Activated B cell treated with CpG ODN at 0.5 μM for 24 hours (primary cell): ENCODE measurements around the gene PRSS21. TPM values are rescaled to one million over a fixed set of nuclear protein-coding genes. Genes with fewer than 3 reads are reported as not detected.

Experiments used
- ATAC-seq: fragments of 200-7000 bp; cut with Tn5 transposase; one replicate; pipeline ENCODE4 v1.10.0; 2021; ENCODE audit warnings: low read depth, mild to moderate bottlenecking, moderate library complexity
- CTCF ChIA-PET: fragments of 350-600 bp; sonication (Branson Sonifier 250); formaldehyde crosslinking; loops from one replicate; lab custom pipeline; 2021; ENCODE audit warnings: antibody characterized with exemption; lab: Charles Lee
- POLR2A ChIA-PET: fragments of 350-600 bp; sonication (Branson Sonifier 250); formaldehyde crosslinking; loops from one replicate; lab custom pipeline; 2021; ENCODE audit warnings: antibody characterized with exemption; lab: Charles Lee
- DNase-seq: peaks from one replicate; pipeline ENCODE4 v3.0.0; 2022
- H3K27ac Mint-ChIP-seq: one replicate; pipeline ENCODE4 v1.8.0; 2020; ENCODE audit warnings: mixed read lengths
- H3K27me3 Mint-ChIP-seq: one replicate; pipeline ENCODE4 v1.8.0; 2021; ENCODE audit warnings: mixed read lengths
- H3K36me3 Mint-ChIP-seq: one replicate; pipeline ENCODE4 v1.8.0; 2021; ENCODE audit warnings: low read depth, mixed read lengths
- H3K4me1 Mint-ChIP-seq: one replicate; pipeline ENCODE4 v1.8.0; 2021; ENCODE audit warnings: mixed read lengths
- H3K4me3 Mint-ChIP-seq: one replicate; pipeline ENCODE4 v1.8.0; 2020; ENCODE audit warnings: mild to moderate bottlenecking, mixed read lengths
- H3K9me3 Mint-ChIP-seq: one replicate; pipeline ENCODE4 v1.8.0; 2020; ENCODE audit warnings: mixed read lengths
- CTCF ChIP-seq: fragments of 200-600 bp; IDR thresholded peaks from one replicate; pipeline ENCODE4 v1.8.0; 2022; ENCODE audit warnings: antibody characterized with exemption, mild to moderate bottlenecking
- intact Hi-C: fragments of 100-400 bp; cut with micrococcal nuclease; formaldehyde crosslinking; loops from one replicate; pipeline ENCODE4 v1.15.1; 2024
- total RNA-seq: library from RNA; stranded (reverse); gene quantifications from 2 replicates; pipeline ENCODE4 v1.2.3, GENCODE V29; 2022

The PRSS21 gene
- total RNA-seq, 1 donor from 2014 or later: 2.4 TPM

GRCh38 chr16:2791174-2791573, 25.9 kb upstream of the PRSS21 start:
- POLR2A ChIA-PET: no interaction called here
- no peaks in the 10 kb centered on the region for H3K9me3 Mint-ChIP-seq
- no peak overlapping the region for H3K27ac Mint-ChIP-seq
- peaks cover 52% of the 10 kb centered on the region for H3K27me3 Mint-ChIP-seq
- ATAC-seq: no peak
- H3K4me1 Mint-ChIP-seq: peaks cover 1% of the 10 kb centered on the region
- no peak overlapping the region for H3K4me3 Mint-ChIP-seq
- TF ChIP-seq CTCF: no peak
- intact Hi-C loops: no loop called here
- DNase-seq: no peak
- H3K36me3 Mint-ChIP-seq: no peaks in the 10 kb centered on the region
- CTCF ChIA-PET: no interaction called here

GRCh38 chr16:2792940-2793339, 24.1 kb upstream of the PRSS21 start:
- H3K27ac Mint-ChIP-seq: no peak overlapping the region
- CTCF ChIA-PET: no interaction called here

GRCh38 chr16:2795395-2796143, 21.5 kb upstream of the PRSS21 start:
- peaks cover 39% of the 10 kb centered on the region for H3K27me3 Mint-ChIP-seq
- H3K27ac Mint-ChIP-seq: no peak overlapping the region
- H3K4me3 Mint-ChIP-seq: no peak overlapping the region

More at GRCh38 chr16:2792940-2793339, 24.1 kb upstream of the PRSS21 start:
- no peaks in the 10 kb centered on the region for H3K9me3 Mint-ChIP-seq
- ATAC-seq (no peak), DNase-seq (no peak)
- intact Hi-C loops: no loop called here
- POLR2A ChIA-PET: no interaction called here
- no peaks in the 10 kb centered on the region for H3K4me1 Mint-ChIP-seq
- no peak overlapping the region for H3K4me3 Mint-ChIP-seq
- no peak for TF ChIP-seq CTCF
- H3K36me3 Mint-ChIP-seq: no peaks in the 10 kb centered on the region
- peaks cover 53% of the 10 kb centered on the region for H3K27me3 Mint-ChIP-seq

GRCh38 chr16:2798723-2799204, 18.3 kb upstream of the PRSS21 start:
- ATAC-seq (no peak), DNase-seq (no peak)
- POLR2A ChIA-PET: no interaction called here
- CTCF ChIA-PET: no interaction called here
- no peak overlapping the region for H3K27ac Mint-ChIP-seq
- no peak for TF ChIP-seq CTCF
- H3K27me3 Mint-ChIP-seq: peaks cover 22% of the 10 kb centered on the region
- H3K36me3 Mint-ChIP-seq: no peaks in the 10 kb centered on the region
- intact Hi-C loops: no loop called here
- H3K4me3 Mint-ChIP-seq: no peak overlapping the region
- no peaks in the 10 kb centered on the region for H3K4me1 Mint-ChIP-seq
- peaks cover 4% of the 10 kb centered on the region for H3K9me3 Mint-ChIP-seq

More at GRCh38 chr16:2795395-2796143, 21.5 kb upstream of the PRSS21 start:
- no peak for TF ChIP-seq CTCF
- intact Hi-C loops: no loop called here
- no peak for DNase-seq
- no peak for ATAC-seq
- POLR2A ChIA-PET: interaction anchor here (1.2 kb wide), 1 partner anchor 19 kb away, joined by 3 read pairs; no protein-coding TSS in a partner anchor
- Mint-ChIP-seq H3K36me3 (no peaks in the 10 kb centered on the region), H3K4me1 (no peaks in the 10 kb centered on the region), H3K9me3 (no peaks in the 10 kb centered on the region)
- CTCF ChIA-PET: no interaction called here

- TF ChIP-seq CTCF: no peak
- Mint-ChIP-seq H3K36me3 (no peaks in the 10 kb centered on the region), H3K4me3 (no peak overlapping the region), H3K27ac (no peak overlapping the region), H3K27me3 (peaks cover 25% of the 10 kb centered on the region), H3K4me1 (no peaks in the 10 kb centered on the region), H3K9me3 (peaks cover 10% of the 10 kb centered on the region)
- intact Hi-C loops: no loop called here
- POLR2A ChIA-PET: no interaction called here
- DNase-seq: no peak
- CTCF ChIA-PET: no interaction called here
- no peak for ATAC-seq
Observed at GRCh38 chr16:2799205-2799858, 17.7 kb upstream of the PRSS21 start.
